DOHH2 (cell line): Measurements from ENCODE around the gene NDUFAF3.

Source experiments
- H3F3A ChIP-seq: fragments of 200-600 bp; sonication (generic), shearing (Covaris generic); 2 replicates; pipeline ENCODE4 v1.6.0; 2016; ENCODE audit warnings: antibody characterized with exemption, mild to moderate bottlenecking; ENCODE audit not compliant: control insufficient read depth, insufficient read depth
- H3K27ac ChIP-seq: fragments of 200-600 bp; sonication (generic); 2 replicates; pipeline ENCODE4 v1.5.1; 2014; ENCODE audit warnings: low read depth, mild to moderate bottlenecking, low read length, moderate library complexity
- H3K27me3 ChIP-seq: fragments of 200-600 bp; sonication (generic); 2 replicates; pipeline ENCODE4 v1.6.1; 2014; ENCODE audit warnings: mild to moderate bottlenecking, low read length, mixed read lengths; ENCODE audit not compliant: control insufficient read depth
- H3K36me3 ChIP-seq: fragments of 200-600 bp; sonication (generic); 2 replicates; pipeline ENCODE4 v1.6.1; 2014; ENCODE audit warnings: mild to moderate bottlenecking, low read length, moderate library complexity, mixed read lengths; ENCODE audit not compliant: control insufficient read depth
- H3K4me1 ChIP-seq: fragments of 200-600 bp; sonication (generic); 2 replicates; pipeline ENCODE4 v1.6.1; 2014; ENCODE audit warnings: mild to moderate bottlenecking, low read length, mixed read lengths; ENCODE audit not compliant: control insufficient read depth
- H3K4me2 ChIP-seq: fragments of 200-600 bp; sonication (generic); 2 replicates; pipeline ENCODE4 v1.6.0; 2014; ENCODE audit warnings: mild to moderate bottlenecking, low read length, moderate library complexity
- H3K4me3 ChIP-seq: fragments of 200-600 bp; sonication (generic); 2 replicates; pipeline ENCODE4 v1.5.1; 2014; ENCODE audit warnings: mild to moderate bottlenecking, low read length, mixed read lengths
- H3K79me2 ChIP-seq: fragments of 200-600 bp; sonication (generic); 2 replicates; pipeline ENCODE4 v1.6.1; 2014; ENCODE audit warnings: mild to moderate bottlenecking, low read length, mixed read lengths; ENCODE audit not compliant: control insufficient read depth
- H3K9me2 ChIP-seq: fragments of 200-600 bp; sonication (generic); replicated peaks from 2 replicates; pipeline ENCODE4 v1.6.1; 2014; ENCODE audit warnings: mild to moderate bottlenecking, low read length, mixed read lengths; ENCODE audit not compliant: control insufficient read depth
- H3K9me3 ChIP-seq: fragments of 200-600 bp; sonication (generic); 2 replicates; pipeline ENCODE4 v1.6.1; 2014; ENCODE audit warnings: antibody characterized with exemption, low read length, mixed read lengths; ENCODE audit not compliant: control insufficient read depth, insufficient read depth
- H4K20me1 ChIP-seq: fragments of 200-600 bp; sonication (generic); 2 replicates; pipeline ENCODE4 v1.6.0; 2014; ENCODE audit warnings: low read depth, mild to moderate bottlenecking, antibody characterized with exemption, low read length, moderate library complexity; ENCODE audit not compliant: control insufficient read depth, insufficient read depth
- CTCF ChIP-seq: fragments of 200-600 bp; sonication (generic); IDR thresholded peaks from one replicate; pipeline ENCODE4 v1.5.1; 2014; ENCODE audit warnings: antibody characterized with exemption, mild to moderate bottlenecking, low read depth, low read length; ENCODE audit not compliant: poor library complexity, severe bottlenecking
- EZH2phosphoT487 ChIP-seq: fragments of 200-600 bp; sonication (generic); IDR thresholded peaks from 2 replicates; pipeline ENCODE4 v1.6.1; 2017; ENCODE audit warnings: borderline replicate concordance, mild to moderate bottlenecking, antibody characterized with exemption, low read length, moderate library complexity, mixed read lengths

The NDUFAF3 gene

GRCh38 chr3:49028298-49028672, 6.4 kb downstream of the NDUFAF3 start:
- no peaks in the 10 kb centered on the region for H3K9me3 ChIP-seq
- no peaks in the 10 kb centered on the region for H3K9me2 ChIP-seq
- peak overlapping the region; percentile 91 for H3K4me3 ChIP-seq
- H3K4me2 ChIP-seq, result peak overlapping the region; percentile 94
- peaks cover 96% of the 10 kb centered on the region for H3K36me3 ChIP-seq
- peaks cover 60% of the 10 kb centered on the region for H3K79me2 ChIP-seq
- H3K4me1 ChIP-seq, result peaks cover 56% of the 10 kb centered on the region
- H3K27me3 ChIP-seq, result no peaks in the 10 kb centered on the region
- peaks cover 43% of the 10 kb centered on the region for H3F3A ChIP-seq
- H4K20me1 ChIP-seq, result peaks cover 4% of the 10 kb centered on the region; the same call in 1 of the 2 replicates
- H3K27ac ChIP-seq, result peak overlapping the region; percentile 59
- TF ChIP-seq EZH2phosphoT487, result no peak
- no peak for TF ChIP-seq CTCF

GRCh38 chr3:49028673-49029562, 7.0 kb downstream of the NDUFAF3 start, which contains the start of gene IMPDH2:
TSS of gene IMPDH2 (minus strand) at chr3:49029398. CDS start at chr3:49029350, 48 bp downstream.
- H3K79me2 ChIP-seq, result peaks cover 54% of the 10 kb centered on the region
- H3K4me3 ChIP-seq, result peak within 1 kb of the TSS; percentile 91
- TF ChIP-seq EZH2phosphoT487 (no peak), CTCF (peak; percentile 38)
- H3K4me2 ChIP-seq, result peak within 1 kb of the TSS; percentile 94
- H3K36me3 ChIP-seq, result peaks cover 94% of the 10 kb centered on the region
- H3K4me1 ChIP-seq, result peaks cover 51% of the 10 kb centered on the region
- peaks cover 42% of the 10 kb centered on the region for H3F3A ChIP-seq
- H3K9me2 ChIP-seq, result no peaks in the 10 kb centered on the region
- no peaks in the 10 kb centered on the region for H3K9me3 ChIP-seq
- peak within 1 kb of the TSS; percentile 59 for H3K27ac ChIP-seq
- no peaks in the 10 kb centered on the region for H3K27me3 ChIP-seq
- H4K20me1 ChIP-seq, result peaks cover 4% of the 10 kb centered on the region; the same call in 1 of the 2 replicates

GRCh38 chr3:49029563-49029884, 7.6 kb downstream of the NDUFAF3 start:
- peaks cover 93% of the 10 kb centered on the region for H3K36me3 ChIP-seq

More at GRCh38 chr3:49029563-49029884, 7.6 kb downstream of the NDUFAF3 start:
- Histone ChIP-seq H3F3A (peaks cover 39% of the 10 kb centered on the region), H3K27me3 (no peaks in the 10 kb centered on the region), H3K4me3 (peak overlapping the region; percentile 91), H4K20me1 (peaks cover 4% of the 10 kb centered on the region; the same call in 1 of the 2 replicates), H3K79me2 (peaks cover 47% of the 10 kb centered on the region), H3K4me2 (peak overlapping the region; percentile 94), H3K27ac (peak overlapping the region; percentile 21), H3K9me2 (no peaks in the 10 kb centered on the region), H3K4me1 (peaks cover 46% of the 10 kb centered on the region), H3K9me3 (no peaks in the 10 kb centered on the region)
- no peak for TF ChIP-seq CTCF
